ENCODE results near the gene WASHC2C.
"Not testable (repeated sequence)": the region's sequence is repeated elsewhere in the genome, so short reads cannot be mapped to it uniquely, and the experiment has no call there.

WASHC2C gene, protein sequence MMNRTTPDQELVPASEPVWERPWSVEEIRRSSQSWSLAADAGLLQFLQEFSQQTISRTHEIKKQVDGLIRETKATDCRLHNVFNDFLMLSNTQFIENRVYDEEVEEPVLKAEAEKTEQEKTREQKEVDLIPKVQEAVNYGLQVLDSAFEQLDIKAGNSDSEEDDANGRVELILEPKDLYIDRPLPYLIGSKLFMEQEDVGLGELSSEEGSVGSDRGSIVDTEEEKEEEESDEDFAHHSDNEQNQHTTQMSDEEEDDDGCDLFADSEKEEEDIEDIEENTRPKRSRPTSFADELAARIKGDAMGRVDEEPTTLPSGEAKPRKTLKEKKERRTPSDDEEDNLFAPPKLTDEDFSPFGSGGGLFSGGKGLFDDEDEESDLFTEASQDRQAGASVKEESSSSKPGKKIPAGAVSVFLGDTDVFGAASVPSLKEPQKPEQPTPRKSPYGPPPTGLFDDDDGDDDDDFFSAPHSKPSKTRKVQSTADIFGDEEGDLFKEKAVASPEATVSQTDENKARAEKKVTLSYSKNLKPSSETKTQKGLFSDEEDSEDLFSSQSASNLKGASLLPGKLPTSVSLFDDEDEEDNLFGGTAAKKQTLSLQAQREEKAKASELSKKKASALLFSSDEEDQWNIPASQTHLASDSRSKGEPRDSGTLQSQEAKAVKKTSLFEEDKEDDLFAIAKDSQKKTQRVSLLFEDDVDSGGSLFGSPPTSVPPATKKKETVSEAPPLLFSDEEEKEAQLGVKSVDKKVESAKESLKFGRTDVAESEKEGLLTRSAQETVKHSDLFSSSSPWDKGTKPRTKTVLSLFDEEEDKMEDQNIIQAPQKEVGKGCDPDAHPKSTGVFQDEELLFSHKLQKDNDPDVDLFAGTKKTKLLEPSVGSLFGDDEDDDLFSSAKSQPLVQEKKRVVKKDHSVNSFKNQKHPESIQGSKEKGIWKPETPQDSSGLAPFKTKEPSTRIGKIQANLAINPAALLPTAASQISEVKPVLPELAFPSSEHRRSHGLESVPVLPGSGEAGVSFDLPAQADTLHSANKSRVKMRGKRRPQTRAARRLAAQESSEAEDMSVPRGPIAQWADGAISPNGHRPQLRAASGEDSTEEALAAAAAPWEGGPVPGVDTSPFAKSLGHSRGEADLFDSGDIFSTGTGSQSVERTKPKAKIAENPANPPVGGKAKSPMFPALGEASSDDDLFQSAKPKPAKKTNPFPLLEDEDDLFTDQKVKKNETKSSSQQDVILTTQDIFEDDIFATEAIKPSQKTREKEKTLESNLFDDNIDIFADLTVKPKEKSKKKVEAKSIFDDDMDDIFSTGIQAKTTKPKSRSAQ (N-terminal part only)

DNA sequence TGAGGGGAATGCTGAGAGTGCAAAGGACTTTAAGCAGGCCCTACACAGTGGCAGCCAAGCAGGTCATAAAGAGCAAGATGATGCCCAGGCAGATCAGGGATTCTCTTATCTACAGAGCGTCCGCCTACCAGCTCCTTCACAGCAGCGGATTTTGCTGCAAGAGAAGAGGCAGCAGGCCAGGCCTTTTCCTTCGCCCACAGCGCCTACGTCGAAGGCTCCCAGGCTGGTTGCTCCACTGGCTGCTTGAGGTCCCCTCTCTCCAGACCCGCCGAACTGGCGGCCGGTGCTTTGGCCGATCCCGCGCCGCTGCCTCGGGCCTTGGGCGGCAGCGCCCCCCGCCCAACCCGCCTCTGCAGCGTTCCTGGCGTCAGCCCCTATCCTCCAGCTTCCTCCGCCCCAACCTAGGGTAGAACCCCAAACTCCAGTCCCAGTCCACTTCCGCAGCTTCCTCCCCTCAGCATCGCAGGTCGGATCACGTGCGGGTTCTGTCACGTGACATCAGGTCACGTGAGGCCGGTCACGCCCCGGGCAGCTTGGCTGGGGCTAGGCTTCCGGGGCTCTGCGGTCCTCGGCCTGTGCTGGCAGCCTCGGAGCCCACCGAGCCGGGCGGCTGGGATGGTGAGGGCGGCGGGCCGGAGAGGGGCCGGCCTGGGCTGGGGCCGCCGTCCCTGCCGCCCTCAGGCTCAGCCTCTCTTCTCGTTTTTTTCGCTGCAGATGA lies at the start of gene WASHC2C:
WASHC2C (plus strand) TSS at position 564 of the 718 bp plus-strand sequence; CDS start at position 616, 52 bp downstream.
- DNase-seq = peak; percentile 40 to 94 (median 83)

- not testable (repeated sequence) for DNase-seq
Measured at GRCh38 chr10:45678467-45678866, 48.6 kb upstream of the WASHC2C start.

- DNase-seq = not testable (repeated sequence)
Measured at GRCh38 chr10:45710200-45710796, 16.8 kb upstream of the WASHC2C start.

GRCh38 chr10:45711223-45711622 lies 15.8 kb upstream of the WASHC2C start:
- not testable (repeated sequence) for DNase-seq

DNA sequence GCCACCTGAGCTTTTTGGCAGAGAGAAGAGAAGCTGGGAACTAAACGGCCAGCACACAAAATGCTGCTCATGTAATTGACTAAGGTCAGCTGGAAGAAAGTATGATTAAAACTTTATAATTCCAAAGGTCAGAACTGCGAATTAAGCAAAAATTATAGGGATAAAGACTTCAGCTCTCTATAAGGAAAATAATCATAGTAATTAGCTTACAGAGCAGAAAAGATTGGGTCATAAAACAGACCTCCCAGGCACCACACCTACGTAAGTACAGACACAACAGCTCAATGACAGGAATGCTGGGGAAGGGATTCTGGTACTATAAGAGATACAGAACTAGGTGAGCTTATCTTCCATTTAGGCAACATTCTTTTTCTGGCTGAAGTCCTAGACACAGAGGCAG lies 10.0 kb upstream of the WASHC2C start:
- not testable (repeated sequence) for DNase-seq

- DNase-seq = not testable (repeated sequence)
Measured at GRCh38 chr10:45717642-45718041, 9.4 kb upstream of the WASHC2C start.

DNA sequence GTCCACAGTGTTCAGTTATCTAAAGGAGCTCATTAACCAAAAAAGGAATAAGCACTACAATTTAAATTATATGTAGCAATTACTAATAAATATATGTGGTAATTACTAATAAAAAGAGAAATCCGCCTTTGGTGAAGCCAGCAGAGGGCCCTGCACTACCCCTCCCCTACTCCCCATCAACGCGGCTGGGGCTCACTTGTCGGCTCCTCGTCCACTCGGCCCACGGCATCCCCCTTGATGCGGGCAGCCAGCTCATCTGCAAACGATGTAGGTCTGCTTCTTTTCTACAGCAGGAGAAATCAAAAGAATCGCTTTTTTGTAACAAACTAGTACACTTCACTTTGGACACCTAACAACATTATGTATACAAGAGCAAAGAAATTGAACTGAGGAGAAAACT lies 5.6 kb upstream of the WASHC2C start:
- not testable (repeated sequence) for DNase-seq

DNA sequence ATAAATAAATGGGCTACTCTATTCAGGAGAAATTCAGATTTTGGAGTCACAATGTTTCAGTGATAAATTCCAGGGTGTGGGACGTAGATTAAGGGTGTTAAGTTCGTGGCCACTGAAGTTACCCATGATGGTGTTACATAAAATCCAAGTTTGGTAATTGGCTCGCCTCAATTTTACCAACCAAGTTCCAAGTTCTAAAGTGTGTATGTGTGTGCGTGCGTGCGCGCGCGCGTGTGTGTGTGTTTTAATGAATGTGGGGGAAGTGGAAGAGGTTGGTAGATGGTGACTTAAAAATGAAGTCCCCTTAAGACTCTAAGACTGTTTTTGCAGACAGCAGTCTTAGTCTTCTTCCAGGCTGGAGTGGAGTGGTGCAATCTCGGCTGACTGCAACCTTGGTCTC lies 3.2 kb upstream of the WASHC2C start:
- not testable (repeated sequence) for DNase-seq

- not testable (repeated sequence) for DNase-seq
Measured at GRCh38 chr10:45727421-45727965, 427 bp downstream of the WASHC2C start.

- DNase-seq = not testable (repeated sequence)
Measured at GRCh38 chr10:45734449-45734848, 7.4 kb downstream of the WASHC2C start.

GRCh38 chr10:45734867-45735266 lies 7.8 kb downstream of the WASHC2C start:
- DNase-seq = not testable (repeated sequence)

- DNase-seq = not testable (repeated sequence)
Measured at GRCh38 chr10:45741559-45741958, 14.5 kb downstream of the WASHC2C start.

- DNase-seq = not testable (repeated sequence)
Measured at GRCh38 chr10:45742014-45742413, 14.9 kb downstream of the WASHC2C start.

GRCh38 chr10:45751141-45751540 lies 24.1 kb downstream of the WASHC2C start:
- DNase-seq = not testable (repeated sequence)

GRCh38 chr10:45752210-45752609 lies 25.1 kb downstream of the WASHC2C start:
- not testable (repeated sequence) for DNase-seq

GRCh38 chr10:45753979-45754495 lies 27.0 kb downstream of the WASHC2C start:
- DNase-seq = not testable (repeated sequence)

DNA sequence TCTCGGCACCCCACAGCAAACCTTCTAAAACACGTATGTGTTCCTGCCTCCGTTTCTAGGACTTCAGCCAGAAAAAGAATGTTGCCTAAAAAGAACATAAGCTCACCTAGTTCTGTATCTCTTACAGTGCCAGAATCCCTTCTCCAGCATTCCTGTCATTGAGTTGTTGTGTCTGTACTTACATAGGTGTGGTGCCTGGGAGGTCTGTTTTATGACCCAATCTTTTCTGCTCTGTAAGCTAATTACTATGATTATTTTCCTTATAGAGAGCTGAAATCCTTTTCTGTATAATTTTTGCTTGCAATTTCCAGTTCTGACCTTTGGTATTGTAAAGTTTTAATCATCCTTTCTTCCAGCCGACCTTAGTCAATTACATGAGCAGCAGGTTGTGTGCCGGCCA lies 28.0 kb downstream of the WASHC2C start:
- DNase-seq = not testable (repeated sequence)

- DNase-seq = not testable (repeated sequence)
Measured at GRCh38 chr10:45756065-45756464, 29.0 kb downstream of the WASHC2C start.
